GM12891 (cell line): Measurements from ENCODE around the gene INPP5D.

Experiments
- POLR2A ChIP-seq: IDR thresholded peaks from 2 replicates; pipeline ENCODE4 v1.6.1; 2011; ENCODE audit warnings: low read depth, low read length, control low read depth
- POLR2AphosphoS5 ChIP-seq: IDR thresholded peaks from 2 replicates; pipeline ENCODE4 v1.6.1; 2011; ENCODE audit warnings: low read depth, low read length, control low read depth
- SPI1 ChIP-seq: IDR thresholded peaks from 2 replicates; pipeline ENCODE4 v1.6.1; 2011; ENCODE audit warnings: low read depth, low read length, control low read depth
- TAF1 ChIP-seq: IDR thresholded peaks from 2 replicates; pipeline ENCODE4 v1.6.1; 2011; ENCODE audit warnings: low read depth, low read length, control low read depth

DNA sequence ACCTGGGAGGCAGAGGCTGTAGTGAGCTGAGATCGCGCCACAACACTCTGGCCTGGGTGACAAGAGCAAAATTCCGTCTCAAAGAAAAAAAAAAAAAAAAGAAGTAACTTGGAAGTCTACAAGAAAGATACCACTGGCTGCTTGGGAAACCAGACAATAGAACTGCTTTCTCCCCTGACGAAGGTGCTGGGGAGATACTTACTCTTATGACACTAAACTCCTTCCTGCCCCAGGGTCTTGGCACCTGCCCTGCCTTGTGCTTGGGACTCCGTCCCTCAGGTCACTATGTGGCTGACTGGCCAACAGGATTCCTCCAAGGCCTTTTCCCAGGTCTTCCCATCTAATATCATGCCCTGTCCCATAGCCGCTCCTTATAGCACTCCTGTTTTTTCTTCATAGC lies 30.7 kb downstream of the INPP5D start:
- TF ChIP-seq POLR2A (no peak), POLR2AphosphoS5 (no peak), SPI1 (no peak), TAF1 (no peak)
